Esophagus squamous epithelium (tissue), 4 donors: ENCODE results near the gene QRICH1.

Experiments used
- POLR2A ChIP-seq, 4 donors: fragments of 450-650 bp; IDR thresholded peaks; one replicate each; pipeline ENCODE4 v1.6.1; 2017; ENCODE audit warnings: antibody characterized with exemption in 4 of 4, mild to moderate bottlenecking in 4 of 4, moderate library complexity in 3 of 4
- TF ChIP-seq, protein P1 (sequence below), 6 experiments: fragments of 450-650 bp in 4 of 6; fragments of 200-600 bp in 2 of 6; sonication (generic) in 2 of 6; IDR thresholded peaks; one replicate each; pipeline ENCODE4 v1.5.1; 2016 to 2019; ENCODE audit warnings: antibody characterized with exemption in 6 of 6, mild to moderate bottlenecking in 4 of 6, moderate library complexity in 4 of 6

DNA sequence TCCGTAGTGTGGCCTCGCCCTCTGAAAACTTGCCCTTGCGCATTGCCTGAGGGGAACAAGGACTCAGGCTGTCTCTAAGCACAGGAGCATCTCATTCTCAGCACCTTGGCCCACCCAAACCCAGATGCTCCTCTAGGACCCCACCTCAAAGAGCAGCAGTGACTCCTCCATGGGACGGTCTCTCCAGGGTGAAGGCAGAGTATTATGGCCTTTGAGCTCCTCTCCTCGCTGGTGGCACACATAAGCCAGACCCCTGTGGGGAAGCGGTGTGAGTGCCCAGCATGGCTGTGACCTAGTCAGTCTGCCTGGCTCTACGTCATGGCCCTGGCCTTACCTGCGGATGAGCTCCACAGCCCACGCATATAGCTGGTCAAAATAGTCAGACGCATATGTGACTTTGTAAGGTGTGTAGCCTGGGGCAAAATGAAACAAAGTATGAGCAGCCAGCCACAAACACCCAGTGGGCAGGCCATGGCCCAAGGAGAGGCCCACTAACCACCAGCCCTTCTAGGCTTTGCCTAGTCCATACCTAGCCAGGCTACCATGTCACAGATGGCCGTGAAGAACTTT, 6.3 kb upstream of the QRICH1 start:
- TF ChIP-seq, protein P1, sequence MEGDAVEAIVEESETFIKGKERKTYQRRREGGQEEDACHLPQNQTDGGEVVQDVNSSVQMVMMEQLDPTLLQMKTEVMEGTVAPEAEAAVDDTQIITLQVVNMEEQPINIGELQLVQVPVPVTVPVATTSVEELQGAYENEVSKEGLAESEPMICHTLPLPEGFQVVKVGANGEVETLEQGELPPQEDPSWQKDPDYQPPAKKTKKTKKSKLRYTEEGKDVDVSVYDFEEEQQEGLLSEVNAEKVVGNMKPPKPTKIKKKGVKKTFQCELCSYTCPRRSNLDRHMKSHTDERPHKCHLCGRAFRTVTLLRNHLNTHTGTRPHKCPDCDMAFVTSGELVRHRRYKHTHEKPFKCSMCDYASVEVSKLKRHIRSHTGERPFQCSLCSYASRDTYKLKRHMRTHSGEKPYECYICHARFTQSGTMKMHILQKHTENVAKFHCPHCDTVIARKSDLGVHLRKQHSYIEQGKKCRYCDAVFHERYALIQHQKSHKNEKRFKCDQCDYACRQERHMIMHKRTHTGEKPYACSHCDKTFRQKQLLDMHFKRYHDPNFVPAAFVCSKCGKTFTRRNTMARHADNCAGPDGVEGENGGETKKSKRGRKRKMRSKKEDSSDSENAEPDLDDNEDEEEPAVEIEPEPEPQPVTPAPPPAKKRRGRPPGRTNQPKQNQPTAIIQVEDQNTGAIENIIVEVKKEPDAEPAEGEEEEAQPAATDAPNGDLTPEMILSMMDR (IDR thresholded peaks at IDR 0.05) = no peak
- no peak for TF ChIP-seq POLR2A (IDR thresholded peaks at IDR 0.05)
